Activated naive CD8-positive, alpha-beta T cell treated with anti-CD3 and anti-CD28 coated beads for 36 hours (primary cell): ENCODE results near the gene MCTP2. TPM values are rescaled to one million over a fixed set of nuclear protein-coding genes. Genes with fewer than 3 reads are reported as not detected.

Source experiments
- DNase-seq: peaks from one replicate; pipeline ENCODE4 v3.0.0; 2021
- H3K27ac Mint-ChIP-seq: one replicate; pipeline ENCODE4 v1.8.0; 2022; ENCODE audit warnings: mild to moderate bottlenecking, moderate library complexity, mixed read lengths
- H3K27me3 Mint-ChIP-seq: one replicate; pipeline ENCODE4 v1.8.0; 2022; ENCODE audit warnings: mild to moderate bottlenecking, mixed read lengths
- H3K36me3 Mint-ChIP-seq: one replicate; pipeline ENCODE4 v1.8.0; 2021; ENCODE audit warnings: mild to moderate bottlenecking, mixed read lengths
- H3K4me1 Mint-ChIP-seq: one replicate; pipeline ENCODE4 v1.8.0; 2021; ENCODE audit warnings: mixed read lengths
- H3K4me3 Mint-ChIP-seq: one replicate; pipeline ENCODE4 v1.8.0; 2022; ENCODE audit warnings: mild to moderate bottlenecking, moderate library complexity, mixed read lengths
- H3K9me3 Mint-ChIP-seq: one replicate; pipeline ENCODE4 v1.8.0; 2022; ENCODE audit warnings: mixed read lengths
- total RNA-seq, 2 experiments: library from RNA; stranded (reverse); gene quantifications; one replicate each; pipeline ENCODE4 v1.2.3, GENCODE V29; 2021

MCTP2 gene
- total RNA-seq: 10 to 100 TPM; 12.1 to 12.6 TPM

GRCh38 chr15:94230883-94231722 lies at the start of gene MCTP2:
Gene MCTP2 (plus strand): TSS chr15:94231561. CDS start chr15:94298266, 66,705 bp downstream.
- peaks cover 4% of the 10 kb centered on the region for H3K27me3 Mint-ChIP-seq
- H3K27ac Mint-ChIP-seq: peak within 1 kb of the TSS; percentile 95
- H3K36me3 Mint-ChIP-seq: peaks cover 11% of the 10 kb centered on the region
- no peaks in the 10 kb centered on the region for H3K9me3 Mint-ChIP-seq
- DNase-seq: peak; percentile 90
- peaks cover 68% of the 10 kb centered on the region for H3K4me1 Mint-ChIP-seq
- peak within 1 kb of the TSS; percentile 87 for H3K4me3 Mint-ChIP-seq

GRCh38 chr15:94182883-94183282 lies 48.5 kb upstream of the MCTP2 start:
- no peak overlapping the region for H3K27ac Mint-ChIP-seq
- H3K27me3 Mint-ChIP-seq: peaks cover 7% of the 10 kb centered on the region
- H3K9me3 Mint-ChIP-seq: no peaks in the 10 kb centered on the region
- H3K4me1 Mint-ChIP-seq: no peaks in the 10 kb centered on the region
- no peak for DNase-seq
- no peaks in the 10 kb centered on the region for H3K36me3 Mint-ChIP-seq
- no peak overlapping the region for H3K4me3 Mint-ChIP-seq

- no peak overlapping the region for H3K27ac Mint-ChIP-seq
- no peak for DNase-seq
- peaks cover 1% of the 10 kb centered on the region for H3K4me1 Mint-ChIP-seq
- H3K27me3 Mint-ChIP-seq: peaks cover 13% of the 10 kb centered on the region
- no peaks in the 10 kb centered on the region for H3K36me3 Mint-ChIP-seq
- no peak overlapping the region for H3K4me3 Mint-ChIP-seq
- no peaks in the 10 kb centered on the region for H3K9me3 Mint-ChIP-seq
Observed at GRCh38 chr15:94185547-94186236, 45.7 kb upstream of the MCTP2 start.

- Mint-ChIP-seq H3K9me3 (no peaks in the 10 kb centered on the region), H3K27me3 (peaks cover 10% of the 10 kb centered on the region), H3K36me3 (no peaks in the 10 kb centered on the region), H3K27ac (no peak overlapping the region), H3K4me1 (peaks cover 6% of the 10 kb centered on the region), H3K4me3 (no peak overlapping the region)
- no peak for DNase-seq
Observed at GRCh38 chr15:94186770-94187331, 44.5 kb upstream of the MCTP2 start.

GRCh38 chr15:94193906-94194305 lies 37.5 kb upstream of the MCTP2 start:
- no peak for DNase-seq
- H3K36me3 Mint-ChIP-seq: no peaks in the 10 kb centered on the region
- no peak overlapping the region for H3K4me3 Mint-ChIP-seq
- H3K4me1 Mint-ChIP-seq: peaks cover 8% of the 10 kb centered on the region
- H3K9me3 Mint-ChIP-seq: no peaks in the 10 kb centered on the region
- peaks cover 15% of the 10 kb centered on the region for H3K27me3 Mint-ChIP-seq
- H3K27ac Mint-ChIP-seq: no peak overlapping the region

- H3K4me1 Mint-ChIP-seq: peaks cover 5% of the 10 kb centered on the region
- peaks cover 5% of the 10 kb centered on the region for H3K27me3 Mint-ChIP-seq
- no peak for DNase-seq
- no peak overlapping the region for H3K27ac Mint-ChIP-seq
- H3K4me3 Mint-ChIP-seq: no peak overlapping the region
- no peaks in the 10 kb centered on the region for H3K36me3 Mint-ChIP-seq
- no peaks in the 10 kb centered on the region for H3K9me3 Mint-ChIP-seq
Observed at GRCh38 chr15:94196531-94196930, 34.8 kb upstream of the MCTP2 start.

- Mint-ChIP-seq H3K27ac (no peak overlapping the region), H3K4me1 (peaks cover 5% of the 10 kb centered on the region), H3K36me3 (no peaks in the 10 kb centered on the region), H3K4me3 (no peak overlapping the region), H3K27me3 (peaks cover 24% of the 10 kb centered on the region), H3K9me3 (no peaks in the 10 kb centered on the region)
- DNase-seq: no peak
Observed at GRCh38 chr15:94198633-94199032, 32.7 kb upstream of the MCTP2 start.

- Mint-ChIP-seq H3K9me3 (no peaks in the 10 kb centered on the region), H3K27ac (no peak overlapping the region), H3K4me1 (peaks cover 7% of the 10 kb centered on the region), H3K4me3 (no peak overlapping the region), H3K27me3 (peaks cover 29% of the 10 kb centered on the region), H3K36me3 (no peaks in the 10 kb centered on the region)
- DNase-seq: no peak
Observed at GRCh38 chr15:94199725-94200124, 31.6 kb upstream of the MCTP2 start.

GRCh38 chr15:94203306-94203705 lies 28.1 kb upstream of the MCTP2 start:
- Mint-ChIP-seq H3K27me3 (peaks cover 52% of the 10 kb centered on the region), H3K36me3 (no peaks in the 10 kb centered on the region), H3K4me3 (no peak overlapping the region), H3K27ac (no peak overlapping the region), H3K9me3 (peaks cover under 1% of the 10 kb centered on the region), H3K4me1 (peaks cover 22% of the 10 kb centered on the region)
- no peak for DNase-seq

GRCh38 chr15:94205366-94205765 lies 26.0 kb upstream of the MCTP2 start:
- Mint-ChIP-seq H3K27me3 (peaks cover 51% of the 10 kb centered on the region), H3K36me3 (peaks cover 3% of the 10 kb centered on the region), H3K4me1 (peaks cover 22% of the 10 kb centered on the region), H3K27ac (peak overlapping the region; percentile 74), H3K9me3 (peaks cover 2% of the 10 kb centered on the region), H3K4me3 (peak overlapping the region; percentile 34)
- DNase-seq: no peak

- peak overlapping the region; percentile 74 for H3K27ac Mint-ChIP-seq
- DNase-seq: peak; percentile 49
- H3K4me3 Mint-ChIP-seq: peak overlapping the region; percentile 29
- peaks cover 3% of the 10 kb centered on the region for H3K36me3 Mint-ChIP-seq
- peaks cover 22% of the 10 kb centered on the region for H3K4me1 Mint-ChIP-seq
- peaks cover 2% of the 10 kb centered on the region for H3K9me3 Mint-ChIP-seq
- peaks cover 64% of the 10 kb centered on the region for H3K27me3 Mint-ChIP-seq
Observed at GRCh38 chr15:94206463-94207167, 24.7 kb upstream of the MCTP2 start.

- Mint-ChIP-seq H3K27me3 (peaks cover 56% of the 10 kb centered on the region), H3K4me1 (peaks cover 7% of the 10 kb centered on the region), H3K4me3 (no peak overlapping the region), H3K9me3 (peaks cover 2% of the 10 kb centered on the region), H3K27ac (no peak overlapping the region), H3K36me3 (peaks cover 3% of the 10 kb centered on the region)
- no peak for DNase-seq
Observed at GRCh38 chr15:94212291-94212690, 19.1 kb upstream of the MCTP2 start.

- H3K36me3 Mint-ChIP-seq: peaks cover 3% of the 10 kb centered on the region
- H3K9me3 Mint-ChIP-seq: peaks cover 3% of the 10 kb centered on the region
- H3K27me3 Mint-ChIP-seq: peaks cover 15% of the 10 kb centered on the region
- H3K4me3 Mint-ChIP-seq: no peak overlapping the region
- no peak overlapping the region for H3K27ac Mint-ChIP-seq
- no peak for DNase-seq
- peaks cover 30% of the 10 kb centered on the region for H3K4me1 Mint-ChIP-seq
Observed at GRCh38 chr15:94225616-94226015, 5.7 kb upstream of the MCTP2 start.

GRCh38 chr15:94228611-94229010 lies 2.8 kb upstream of the MCTP2 start:
- Mint-ChIP-seq H3K36me3 (peaks cover under 1% of the 10 kb centered on the region), H3K9me3 (no peaks in the 10 kb centered on the region), H3K4me3 (no peak overlapping the region), H3K27me3 (peaks cover 7% of the 10 kb centered on the region), H3K27ac (peak overlapping the region; percentile 14), H3K4me1 (peaks cover 47% of the 10 kb centered on the region)
- no peak for DNase-seq
